Thoracic aorta (tissue), 2 donors: ENCODE measurements around the gene CCDC187. TPM values are rescaled to one million over a fixed set of nuclear protein-coding genes. Genes with fewer than 3 reads are reported as not detected.
"Not testable (repeated sequence)": the region's sequence is repeated elsewhere in the genome, so short reads cannot be mapped to it uniquely, and the experiment has no call there.

Experiments
- ATAC-seq: fragments of 150-250 bp; one replicate; pipeline ENCODE4 v1.8.0; 2017; ENCODE audit warnings: low read depth; ENCODE audit not compliant: insufficient number of reproducible peaks, low FRiP score
- DNase-seq: peaks from one replicate; pipeline ENCODE4 v3.0.0-alpha.2; 2020; ENCODE audit warnings: low spot score
- H3K27ac ChIP-seq, 2 donors: fragments of 200-600 bp; sonication (generic); 1 replicate in 1 of 2; 2 replicates in 1 of 2; pipeline ENCODE4 v1.5.1; 2016; ENCODE audit warnings: mild to moderate bottlenecking in 2 of 2, moderate library complexity in 2 of 2
- H3K27me3 ChIP-seq: fragments of 200-600 bp; sonication (generic); replicated peaks from 2 replicates; pipeline ENCODE4 v1.6.0; 2016; ENCODE audit warnings: mild to moderate bottlenecking; ENCODE audit not compliant: insufficient read depth
- H3K36me3 ChIP-seq: fragments of 200-600 bp; sonication (generic); one replicate; pipeline ENCODE4 v1.5.1; 2016
- H3K4me1 ChIP-seq, 2 donors: fragments of 200-600 bp; sonication (generic); 1 replicate in 1 of 2; 2 replicates in 1 of 2; pipeline versions ENCODE4 v1.5.1 to v1.6.0; 2016; ENCODE audit warnings: low read depth in 2 of 2, mild to moderate bottlenecking in 1 of 2; ENCODE audit not compliant: control insufficient read depth in 1 of 2
- H3K4me3 ChIP-seq: fragments of 200-600 bp; sonication (generic); 2 replicates; pipeline ENCODE4 v1.5.1; 2016; ENCODE audit warnings: mild to moderate bottlenecking
- H3K9me3 ChIP-seq: fragments of 200-600 bp; sonication (generic); 2 replicates; pipeline ENCODE4 v1.5.1; 2016
- CTCF ChIP-seq: fragments of 200-600 bp; sonication (generic); IDR thresholded peaks from one replicate; pipeline ENCODE4 v1.5.1; 2019; ENCODE audit warnings: antibody characterized with exemption
- total RNA-seq, 2 donors: library from RNA; depleted of rRNA; stranded (reverse); fragments of >200 nt; gene quantifications; one replicate each; pipeline versions ENCODE4 v1.1.0 to v1.2.3, GENCODE V29; 2016

CCDC187 gene
- total RNA-seq, 2 donors from 2014 or later: not detected

GRCh38 chr9:136238342-136238732, 65.6 kb downstream of the CCDC187 start:
- H3K9me3 ChIP-seq: no peaks in the 10 kb centered on the region
- ATAC-seq (no peak), DNase-seq (no peak)
- no peak overlapping the region for H3K4me3 ChIP-seq
- TF ChIP-seq CTCF: no peak
- H3K27ac ChIP-seq: no peak overlapping the region
- no peaks in the 10 kb centered on the region for H3K36me3 ChIP-seq
- H3K27me3 ChIP-seq: no peaks in the 10 kb centered on the region
- H3K4me1 ChIP-seq: no peaks in the 10 kb centered on the region

- no peak for TF ChIP-seq CTCF
- Histone ChIP-seq H3K9me3 (no peaks in the 10 kb centered on the region), H3K27ac (no peak overlapping the region), H3K27me3 (no peaks in the 10 kb centered on the region), H3K4me3 (no peak overlapping the region), H3K36me3 (no peaks in the 10 kb centered on the region), H3K4me1 (no peaks in the 10 kb centered on the region)
- no peak for DNase-seq
- ATAC-seq: no peak
Observed at GRCh38 chr9:136237486-136238341, 66.2 kb downstream of the CCDC187 start.

DNA sequence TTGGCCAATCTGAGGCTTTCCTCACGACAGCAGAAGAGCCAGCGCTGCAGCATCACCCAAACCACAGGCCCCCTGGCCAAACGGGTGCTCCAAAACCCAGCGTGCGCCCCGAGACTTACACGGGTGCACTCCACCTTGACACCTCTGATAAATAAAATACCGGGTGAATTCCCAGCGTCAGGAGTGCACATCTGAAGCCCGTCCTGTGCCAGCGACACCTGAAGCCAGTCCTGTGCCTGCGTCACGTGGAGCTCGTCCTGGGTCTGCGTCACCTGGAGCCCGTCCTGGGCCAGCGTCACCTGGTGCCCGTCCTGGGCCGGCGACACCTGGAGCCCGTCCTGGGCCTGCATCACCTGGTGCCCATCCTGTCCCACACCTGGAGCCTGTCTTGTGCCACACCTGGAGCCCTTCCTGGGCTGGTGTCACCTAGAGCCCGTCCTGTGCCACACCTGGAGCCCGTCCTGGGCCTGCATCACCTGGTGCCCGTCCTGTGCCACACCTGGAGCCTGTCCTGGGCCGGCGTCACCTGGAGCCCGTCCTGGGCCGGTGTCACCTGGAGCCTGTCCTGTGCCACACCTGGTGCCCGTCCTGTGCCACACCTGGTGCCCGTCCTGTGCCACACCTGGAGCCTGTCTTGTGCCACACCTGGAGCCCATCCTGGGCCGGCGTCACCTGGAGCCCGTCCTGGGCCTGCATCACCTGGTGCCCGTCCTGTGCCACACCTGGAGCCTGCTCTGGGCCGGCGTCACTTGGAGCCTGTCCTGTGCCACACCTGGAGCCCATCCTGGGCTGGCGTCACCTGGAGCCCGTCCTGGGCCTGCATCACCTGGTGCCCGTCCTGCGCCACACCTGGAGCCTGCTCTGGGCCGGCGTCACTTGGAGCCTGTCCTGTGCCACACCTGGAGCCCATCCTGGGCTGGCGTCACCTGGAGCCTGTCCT, 67.2 kb downstream of the CCDC187 start:
- not testable (repeated sequence) for DNase-seq, H3K36me3 ChIP-seq, H3K9me3 ChIP-seq, H3K4me3 ChIP-seq, H3K27ac ChIP-seq, H3K4me1 ChIP-seq, H3K27me3 ChIP-seq, ATAC-seq

DNA sequence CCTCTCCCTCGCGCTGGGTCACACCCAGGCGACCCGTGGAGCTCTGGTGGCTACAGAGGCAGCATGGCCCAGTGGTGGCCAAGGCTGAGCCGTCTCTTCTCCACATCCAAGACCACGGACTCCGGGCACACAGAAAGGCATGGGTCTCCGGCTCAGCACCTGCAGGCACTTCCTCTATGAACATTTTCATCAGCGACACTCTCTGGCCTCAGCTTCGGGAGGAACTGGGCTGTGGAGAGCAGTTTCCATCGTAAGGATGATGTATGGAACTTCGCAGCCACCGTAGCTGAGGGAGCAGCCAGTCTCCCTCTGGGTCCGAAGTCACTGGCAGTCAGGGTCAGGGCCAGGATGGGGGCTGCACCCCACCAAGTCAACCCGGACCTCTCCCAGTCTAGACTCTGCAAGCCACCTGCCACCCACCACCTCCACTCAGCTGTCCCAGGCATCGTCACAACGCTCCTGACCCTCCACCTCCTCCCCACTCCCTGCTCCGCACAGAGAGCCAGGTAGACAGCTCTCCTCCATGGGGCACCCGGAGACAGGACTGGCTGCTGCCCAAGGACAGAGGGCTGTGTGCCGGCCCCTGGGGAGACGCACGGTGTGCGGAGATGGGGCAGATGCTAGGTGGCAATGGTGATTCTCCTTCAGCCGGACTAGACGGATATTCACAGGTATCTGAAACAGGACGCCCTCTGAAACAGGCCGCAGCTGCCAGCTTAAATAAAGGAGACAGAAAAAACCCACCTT, 68.0 kb downstream of the CCDC187 start:
- H3K27ac ChIP-seq: no peak overlapping the region
- DNase-seq: no peak
- no peaks in the 10 kb centered on the region for H3K9me3 ChIP-seq
- ATAC-seq: no peak
- H3K36me3 ChIP-seq: no peaks in the 10 kb centered on the region
- H3K27me3 ChIP-seq: no peaks in the 10 kb centered on the region
- no peaks in the 10 kb centered on the region for H3K4me1 ChIP-seq
- no peak for TF ChIP-seq CTCF
- H3K4me3 ChIP-seq: no peak overlapping the region

- ATAC-seq (no peak), DNase-seq (no peak)
- Histone ChIP-seq H3K27ac (no peak overlapping the region), H3K36me3 (no peaks in the 10 kb centered on the region), H3K4me1 (no peaks in the 10 kb centered on the region), H3K4me3 (no peak overlapping the region), H3K27me3 (no peaks in the 10 kb centered on the region), H3K9me3 (no peaks in the 10 kb centered on the region)
- TF ChIP-seq CTCF: no peak
Observed at GRCh38 chr9:136235171-136235570, 68.7 kb downstream of the CCDC187 start.
